K562 (cell line): Measurements from ENCODE around the gene CRADD. TPM values are rescaled to one million over a fixed set of nuclear protein-coding genes. Genes with fewer than 3 reads are reported as not detected.
A peak's percentile ranks its signal among the peaks of the same experiment; 100 is the strongest.

Source experiments
- ATAC-seq: fragments of 200-7000 bp; cut with Tn5 transposase; 3 replicates; pipeline ENCODE4 v1.9.1; 2020; ENCODE audit warnings: moderate library complexity
- BruUV-seq: library from RNA; stranded (reverse); fragments of 400-500 nt; replicated peaks from 2 replicates; lab custom pipeline; 2021; lab: Mats Ljungman, UMichigan
- CTCF ChIA-PET: fragments of 300-600 bp; formaldehyde crosslinking; extraction: SDS; loops from one replicate; lab custom pipeline; 2021; ENCODE audit warnings: low intra/inter-chr PET ratio; lab: Yijun Ruan, JAX
- POLR2A ChIA-PET: fragments of 300-600, 350-650 bp; sonication (Branson Sonifier 250); formaldehyde crosslinking; extraction: SDS; loops from one replicate; lab custom pipeline; 2021; ENCODE audit warnings: antibody characterized with exemption, inconsistent platforms; lab: Yijun Ruan, JAX
- DNase-seq, 4 experiments: peaks; one replicate each; pipeline versions ENCODE4 v3.0.0 to v3.0.0-alpha.2; 2011 to 2018; ENCODE audit warnings: low spot score in 3 of 4, mixed read lengths in 3 of 4; ENCODE audit errors: extremely low read depth in 1 of 4
- FAIRE-seq: peaks from 2 replicates; lab custom pipeline; 2011; peaks lifted over from hg19 to GRCh38; lab: Jason Lieb, UNC
- H2AFZ ChIP-seq: 2 replicates; pipeline ENCODE4 v1.6.0; 2011; ENCODE audit warnings: low read depth, low read length, control low read depth, inconsistent platforms
- H3K27ac ChIP-seq: fragments of 200-600 bp; 3 replicates; pipeline ENCODE4 v1.8.0; 2011; ENCODE audit warnings: low read depth, mild to moderate bottlenecking, control low read depth, inconsistent platforms, low read length, moderate library complexity, mixed read lengths; ENCODE audit errors: extremely low read depth
- H3K27me3 ChIP-seq, 2 experiments: fragments of 300-600 bp in 1 of 2; 2 replicates in 1 of 2; 3 replicates in 1 of 2; pipeline versions ENCODE4 v1.6.0 to v1.8.0; 2011; ENCODE audit warnings: inconsistent platforms in 2 of 2, low read length in 2 of 2, mild to moderate bottlenecking in 1 of 2, mixed read lengths in 1 of 2, moderate library complexity in 1 of 2; ENCODE audit not compliant: control insufficient read depth in 2 of 2, insufficient read depth in 2 of 2
- H3K36me3 ChIP-seq: fragments of 300-600 bp; 3 replicates; pipeline ENCODE4 v1.8.0; 2011; ENCODE audit warnings: mild to moderate bottlenecking, low read length, inconsistent platforms; ENCODE audit not compliant: control insufficient read depth, insufficient read depth
- H3K4me1 ChIP-seq, 2 experiments: fragments of 200-600 bp in 1 of 2; replicated peaks in 1 of 2; 2 replicates in 1 of 2; 3 replicates in 1 of 2; pipeline versions ENCODE4 v1.5.1 to v1.8.0; 2011; ENCODE audit warnings: inconsistent platforms in 2 of 2, low read length in 2 of 2, mild to moderate bottlenecking in 1 of 2, mixed read lengths in 1 of 2, moderate library complexity in 1 of 2; ENCODE audit not compliant: control insufficient read depth in 2 of 2, insufficient read depth in 2 of 2
- H3K4me2 ChIP-seq: 2 replicates; pipeline ENCODE4 v1.6.1; 2011; ENCODE audit warnings: low read length, control low read depth, inconsistent platforms, mixed read lengths; ENCODE audit not compliant: insufficient read depth
- H3K4me3 ChIP-seq: fragments of 200-600 bp; sonication (generic), shearing (Covaris generic); 2 replicates; pipeline ENCODE4 v1.5.1; 2016; ENCODE audit warnings: control low read depth, inconsistent platforms
- H3K79me2 ChIP-seq: fragments of 200-600 bp; 3 replicates; pipeline ENCODE4 v1.8.0; 2011; ENCODE audit warnings: low read length, inconsistent platforms; ENCODE audit not compliant: control insufficient read depth, insufficient read depth
- H3K9ac ChIP-seq, 2 experiments: 2 replicates each; pipeline versions ENCODE4 v1.6.0 to v1.6.1; 2011; ENCODE audit warnings: low read depth in 2 of 2, low read length in 2 of 2, control low read depth in 1 of 2, inconsistent platforms in 1 of 2, mild to moderate bottlenecking in 1 of 2, mixed read lengths in 1 of 2; ENCODE audit not compliant: insufficient read depth in 1 of 2
- H3K9me1 ChIP-seq: one replicate; pipeline ENCODE4 v1.6.0; 2011; ENCODE audit warnings: inconsistent platforms, mild to moderate bottlenecking, low read length, moderate library complexity; ENCODE audit not compliant: control insufficient read depth, insufficient read depth
- H3K9me3 ChIP-seq: replicated peaks from 2 replicates; pipeline ENCODE4 v1.5.1; 2011; ENCODE audit warnings: low read depth, low read length, inconsistent platforms; ENCODE audit not compliant: control insufficient read depth, insufficient read depth
- H4K20me1 ChIP-seq: replicated peaks from 2 replicates; pipeline ENCODE4 v1.6.1; 2011; ENCODE audit warnings: low read length, inconsistent platforms, mixed read lengths; ENCODE audit not compliant: control insufficient read depth, insufficient read depth
- CEBPB ChIP-seq: fragments of 450-650 bp; IDR thresholded peaks from 2 replicates; pipeline ENCODE4 v1.6.1; 2016; ENCODE audit warnings: missing genetic modification characterization, missing compliant biosample characterization
- CHD1 ChIP-seq: fragments of 200-600 bp; sonication (generic); IDR thresholded peaks from one replicate; pipeline ENCODE4 v1.6.1; 2012; ENCODE audit warnings: mild to moderate bottlenecking, moderate library complexity, low read length, inconsistent platforms
- CLOCK ChIP-seq: fragments of 250-450 bp; sonication (Bioruptor Pico); IDR thresholded peaks from 2 replicates; pipeline ENCODE4 v1.4.0; 2020; ENCODE audit warnings: mild to moderate bottlenecking, moderate library complexity, borderline replicate concordance
- CTBP1 ChIP-seq: fragments of 450-650 bp; IDR thresholded peaks from 2 replicates; pipeline ENCODE4 v1.6.1; 2016; ENCODE audit warnings: borderline replicate concordance
- GABPB1 ChIP-seq: sonication (generic); formaldehyde crosslinking; IDR thresholded peaks from 2 replicates; pipeline ENCODE4 v1.8.0; 2022; ENCODE audit warnings: mild to moderate bottlenecking, missing genetic modification reagents
- KAT7 ChIP-seq: sonication (generic); formaldehyde crosslinking; IDR thresholded peaks from 2 replicates; pipeline ENCODE4 v1.8.0; 2022; ENCODE audit warnings: missing genetic modification reagents, mild to moderate bottlenecking, borderline replicate concordance
- NR4A1 ChIP-seq, 2 experiments: fragments of 250-450 bp in 1 of 2; fragments of 450-650 bp in 1 of 2; sonication (Bioruptor Pico) in 1 of 2; IDR thresholded peaks; 2 replicates each; pipeline versions ENCODE4 v1.4.0 to v1.6.1; 2016 to 2020; ENCODE audit warnings: mild to moderate bottlenecking in 2 of 2, missing compliant biosample characterization in 1 of 2, missing genetic modification characterization in 1 of 2, moderate library complexity in 1 of 2
- ZFPM2 ChIP-seq: fragments of 250-450 bp; sonication (Bioruptor Pico); IDR thresholded peaks from 2 replicates; pipeline ENCODE4 v1.5.1; 2022; ENCODE audit warnings: mild to moderate bottlenecking
- ZNF764 ChIP-seq: fragments of 250-450 bp; sonication (Bioruptor Pico); IDR thresholded peaks from 2 replicates; pipeline ENCODE4 v1.4.0; 2020; ENCODE audit warnings: low read depth, mild to moderate bottlenecking, moderate library complexity
- WGBS: fragments of 100-300 bp; shearing (Covaris generic); methylation state at CpG from one replicate; pipeline ENCODE4 v1.1.6; 2016; ENCODE audit warnings: low coverage, mixed read lengths; ENCODE audit not compliant: insufficient coverage; ENCODE audit errors: missing lambda C conversion rate; 5-methylcytosine and 5-hydroxymethylcytosine counted together
- in situ Hi-C: fragments of 300-500 bp; cut with MboI; formaldehyde crosslinking; loops from 4 replicates; pipeline ENCODE4 v1.15.0; 2018; ENCODE audit warnings: inconsistent platforms, mixed read lengths
- intact Hi-C: fragments of 100-400 bp; cut with micrococcal nuclease; formaldehyde crosslinking; loops from 2 replicates; pipeline ENCODE4 v1.14.2; 2022
- polyA plus RNA-seq, 8 experiments: library from polyadenylated mRNA; depleted of rRNA in 4 of 8; stranded (reverse) in 5 of 8; unstranded in 3 of 8; fragments of >200 nt; fragmentation: Nextera tagmentation in 2 of 8; fragmentation: Illumina TruSeq in 1 of 8; extraction: Ambion mirVana in 2 of 8; extraction: Trizol in 1 of 8; gene quantifications; 2 replicates each; pipeline versions ENCODE4 v1.2.1 to v1.2.3, GENCODE V29; 2011 to 2014; ENCODE audit warnings: inconsistent platforms in 1 of 8, missing spikeins in 1 of 8
- total RNA-seq, 7 experiments: library from RNA; depleted of rRNA in 6 of 7; stranded (reverse); fragments of >200 nt in 6 of 7; fragmentation: Illumina TruSeq in 2 of 7; extraction: Trizol in 2 of 7; gene quantifications; 2 replicates each; pipeline versions ENCODE4 v1.2.1 to v1.2.3, GENCODE V29; 2011 to 2021; ENCODE audit warnings: low replicate concordance in 1 of 7

The CRADD gene
- total and polyA plus RNA-seq, 9 of the 15 experiments (the other 6 are each of a cell fraction or from before 2014, with no cell fraction given), result 20.5 to 41.1 (median 25.9) TPM

- no peaks in the 10 kb centered on the region for H3K79me2 ChIP-seq
- H3K27ac ChIP-seq, result no peak overlapping the region
- H3K9ac ChIP-seq, result no peak overlapping the region
- peaks cover 0 to 5% of the 10 kb centered on the region in 2 experiments; a peak in 2 of 5 replicates for H3K4me1 ChIP-seq
- 47% methylated on average over 4 of the region's 4 CpGs for WGBS
- no TSS peak for BruUV-seq
- CTCF ChIA-PET, result no interaction called here
- POLR2A ChIA-PET, result no interaction called here
- no peak for ATAC-seq
- H3K27me3 ChIP-seq, result no peaks in the 10 kb centered on the region
- H3K9me3 ChIP-seq, result peaks cover 9% of the 10 kb centered on the region
- H2AFZ ChIP-seq, result 0 out of 2 replicates have a peak overlapping the region, but pooled peaks have one; percentile 4
- in situ Hi-C loops (no loop called here), intact Hi-C loops (no loop called here)
- H3K4me2 ChIP-seq, result no peak overlapping the region
- no peak for DNase-seq
- no peaks in the 10 kb centered on the region for H3K36me3 ChIP-seq
- no peak for FAIRE-seq
- TF ChIP-seq CTBP1 (no peak), ZFPM2 (CRISPR knock-in tag) (no peak), KAT7 (CRISPR knock-in tag) (no peak), CLOCK (CRISPR knock-in tag) (no peak), CHD1 (no peak), ZNF764 (CRISPR knock-in tag) (no peak), NR4A1 (CRISPR knock-in tag; IDR thresholded peaks at IDR 0.05) (no peak), NR4A1 (tag; IDR thresholded peaks at IDR 0.05) (no peak), CEBPB (tag) (no peak), GABPB1 (CRISPR knock-in tag) (no peak)
- H3K4me3 ChIP-seq, result no peak overlapping the region
- no peaks in the 10 kb centered on the region for H3K9me1 ChIP-seq
- no peaks in the 10 kb centered on the region for H4K20me1 ChIP-seq
Observed at GRCh38 chr12:93670104-93670503, 7.1 kb upstream of the CRADD start.
